Measurements from ENCODE around the gene OPA3. TPM values are rescaled to one million over a fixed set of nuclear protein-coding genes. Genes with fewer than 3 reads are reported as not detected.

OPA3 gene
- total RNA-seq, 1 experiment from 2014 or later = 11.1 TPM

DNA sequence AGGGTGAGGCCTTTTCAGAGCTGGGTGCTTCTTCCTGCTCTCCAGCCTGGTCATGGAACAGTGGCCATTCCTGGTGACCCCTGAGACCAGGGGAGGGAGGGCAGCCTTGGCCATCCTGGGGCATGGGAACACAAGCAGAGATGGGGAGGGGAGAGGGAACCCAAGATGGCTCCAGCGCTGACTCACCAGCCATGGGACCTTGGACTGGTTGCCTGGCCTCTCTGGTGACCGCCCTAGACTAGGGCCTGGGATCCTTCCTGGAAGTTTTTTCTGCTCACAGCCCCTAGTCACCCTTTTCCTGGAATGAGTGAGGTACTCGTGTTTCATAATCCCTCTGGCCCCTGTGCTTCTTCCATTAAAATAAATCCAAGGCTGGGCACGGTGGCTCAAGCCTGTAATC is 3.3 kb upstream of the OPA3 start:
- Histone ChIP-seq H3K36me3 (ENCODE audit: control insufficient read depth in 1 of 2, insufficient read depth in 2 of 2, low read length in 2 of 2) (no peaks in the 10 kb centered on the region), H4K20me1 (ENCODE audit: insufficient read depth) (no peaks in the 10 kb centered on the region), H3K4me1 (ENCODE audit: control insufficient read depth in 1 of 2, insufficient read depth in 2 of 2, low read length in 2 of 2) (peaks cover 6 to 21% of the 10 kb centered on the region in 2 experiments; a peak in 3 of 4 replicates), H3K27me3 (ENCODE audit: insufficient read depth, low read length) (no peaks in the 10 kb centered on the region), H3K9me2 (ENCODE audit: insufficient read depth) (no peaks in the 10 kb centered on the region), H3K4me2 (ENCODE audit: low read length) (no peak overlapping the region), H2AFZ (ENCODE audit: low read depth, low read length, poor library complexity, severe bottlenecking) (no peak overlapping the region), H3K4me3 (replicated peaks in 1 of 2; ENCODE audit: low read depth in 1 of 2, low read length in 2 of 2) (no peak overlapping the region), H3K9ac (ENCODE audit: low read length) (no peak overlapping the region), H3K27ac (ENCODE audit: low read depth, low read length) (no peak overlapping the region; the same call in 1 of the 2 replicates), H3K79me2 (ENCODE audit: insufficient read depth, low read length) (peaks cover 9% of the 10 kb centered on the region; the same call in 1 of the 2 replicates), H3K9me3 (ENCODE audit: control insufficient read depth in 1 of 2, insufficient read depth in 1 of 2, low read depth in 1 of 2, low read length in 2 of 2) (no peaks in the 10 kb centered on the region)
- intact Hi-C loops (cut with micrococcal nuclease) = no loop called here
- CTCF ChIA-PET = no interaction called here
- RAD21 ChIA-PET (ENCODE audit: low non-redundant PET in 1 of 2, low total read pairs in 2 of 2, uncharacterized antibody in 2 of 2, unreplicated experiment in 2 of 2) = no interaction called here
- DNase-seq (ENCODE audit: low read depth, low spot score) (no peak), ATAC-seq (no peak)
- POLR2A ChIA-PET = no interaction called here
- TF ChIP-seq SP1 (IDR thresholded peaks at IDR 0.05; ENCODE audit: low read depth) = no peak
- no TSS peak for BruUV-seq (replicated peaks)

DNA sequence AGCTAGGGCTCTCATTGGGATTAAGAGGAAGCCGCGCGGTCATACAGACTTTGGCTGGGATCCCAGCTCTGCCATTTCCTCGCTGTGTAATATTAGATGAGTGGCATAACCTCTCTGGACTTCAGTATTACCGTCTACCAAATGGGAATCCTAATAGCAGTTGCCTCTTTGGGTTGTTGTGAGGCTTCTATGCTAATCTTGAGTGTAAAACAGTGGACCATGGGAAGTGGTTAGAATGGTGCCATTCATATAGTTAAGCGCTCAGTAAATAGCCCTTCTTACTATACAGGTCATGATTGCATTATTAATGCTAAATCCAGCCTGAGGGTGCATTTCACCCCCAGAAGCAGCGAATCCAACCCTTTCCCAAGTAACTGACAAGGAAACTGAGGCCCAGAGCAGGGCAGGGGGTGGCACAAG is 566 bp upstream of the OPA3 start:
- H3K27me3 ChIP-seq (ENCODE audit: insufficient read depth, low read length) = no peaks in the 10 kb centered on the region
- H3K9me3 ChIP-seq (ENCODE audit: control insufficient read depth in 1 of 2, insufficient read depth in 1 of 2, low read depth in 1 of 2, low read length in 2 of 2) = no peaks in the 10 kb centered on the region
- ChIA-PET POLR2A (no interaction called here), CTCF (interaction anchor here (1.4 to 1.9 kb wide), 3 partner anchors 27 to 106 kb away, joined by 4 to 14 read pairs (median 10); no protein-coding TSS in a partner anchor), RAD21 (ENCODE audit: low non-redundant PET in 1 of 2, low total read pairs in 2 of 2, uncharacterized antibody in 2 of 2, unreplicated experiment in 2 of 2) (no interaction called here)
- H3K4me2 ChIP-seq (ENCODE audit: low read length) = peak overlapping the region; percentile 70
- H3K4me3 ChIP-seq (replicated peaks in 1 of 2; ENCODE audit: low read depth in 1 of 2, low read length in 2 of 2) = peak overlapping the region; percentile 72 to 97
- no peaks in the 10 kb centered on the region for H3K9me2 ChIP-seq (ENCODE audit: insufficient read depth)
- TF ChIP-seq ZNF274 (IDR thresholded peaks at IDR 0.05; ENCODE audit: low read depth, low read length) = no peak
- TF ChIP-seq, protein P1, sequence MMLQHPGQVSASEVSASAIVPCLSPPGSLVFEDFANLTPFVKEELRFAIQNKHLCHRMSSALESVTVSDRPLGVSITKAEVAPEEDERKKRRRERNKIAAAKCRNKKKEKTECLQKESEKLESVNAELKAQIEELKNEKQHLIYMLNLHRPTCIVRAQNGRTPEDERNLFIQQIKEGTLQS (IDR thresholded peaks at IDR 0.05) = no peak
- H2AFZ ChIP-seq (ENCODE audit: low read depth, low read length, poor library complexity, severe bottlenecking) = no peak overlapping the region
- peak overlapping the region; percentile 79 for H3K9ac ChIP-seq (ENCODE audit: low read length)
- intact Hi-C loops (cut with micrococcal nuclease) = no loop called here
- peaks cover 24% of the 10 kb centered on the region; the same call in 1 of the 2 replicates for H3K79me2 ChIP-seq (ENCODE audit: insufficient read depth, low read length)
- H4K20me1 ChIP-seq (ENCODE audit: insufficient read depth) = no peaks in the 10 kb centered on the region
- no peak for DNase-seq (ENCODE audit: low read depth, low spot score)
- no peaks in the 10 kb centered on the region for H3K36me3 ChIP-seq (ENCODE audit: control insufficient read depth in 1 of 2, insufficient read depth in 2 of 2, low read length in 2 of 2)
- H3K27ac ChIP-seq (ENCODE audit: low read depth, low read length) = peak overlapping the region; percentile 79
- ATAC-seq = peak; percentile 1; the same call in 1 of the 2 replicates
- BruUV-seq (replicated peaks) = TSS peak; percentile 98
- H3K4me1 ChIP-seq (ENCODE audit: control insufficient read depth in 1 of 2, insufficient read depth in 2 of 2, low read length in 2 of 2) = peaks cover 6 to 7% of the 10 kb centered on the region in 2 experiments; a peak in 3 of 4 replicates
